ENCODE results near the gene OPA3.
A peak's percentile ranks its signal among the peaks of the same experiment; 100 is the strongest.

Gene OPA3

GRCh38 chr19:45500918-45501729, 83.5 kb downstream of the OPA3 start:
- DNase-seq, result no peak

GRCh38 chr19:45499196-45500180, 85.1 kb downstream of the OPA3 start:
- peak; percentile 72 for DNase-seq

- peak; percentile 77 for DNase-seq
Measured at GRCh38 chr19:45498411-45499195, 86.0 kb downstream of the OPA3 start, which contains the start of gene PPM1N. Gene PPM1N (plus strand): TSS chr19:45498443. CDS start chr19:45498473, 30 bp downstream.

GRCh38 chr19:45497791-45498190, 86.8 kb downstream of the OPA3 start:
- no peak for DNase-seq

GRCh38 chr19:45496349-45496953, 88.2 kb downstream of the OPA3 start:
- peak; percentile 63 for DNase-seq

GRCh38 chr19:45495178-45495577, 89.4 kb downstream of the OPA3 start:
- no peak for DNase-seq

GRCh38 chr19:45494261-45494916, 90.2 kb downstream of the OPA3 start:
- no peak for DNase-seq

GRCh38 chr19:45492627-45493470, 91.8 kb downstream of the OPA3 start:
- DNase-seq, result no peak

- DNase-seq, result no peak
Measured at GRCh38 chr19:45492137-45492626, 92.4 kb downstream of the OPA3 start.

- DNase-seq, result no peak
Measured at GRCh38 chr19:45489216-45489855, 95.3 kb downstream of the OPA3 start.

GRCh38 chr19:45488708-45489107, 95.9 kb downstream of the OPA3 start:
- no peak for DNase-seq

GRCh38 chr19:45485305-45486077, 99.1 kb downstream of the OPA3 start:
- peak; percentile 98 for DNase-seq

- no peak for DNase-seq
Measured at GRCh38 chr19:45484273-45484945, 100.2 kb downstream of the OPA3 start.

- no peak for DNase-seq
Measured at GRCh38 chr19:45483033-45483432, 101.6 kb downstream of the OPA3 start.

- peak; percentile 90 for DNase-seq
Measured at GRCh38 chr19:45478454-45479238, 106.0 kb downstream of the OPA3 start.

- peak; percentile 43 for DNase-seq
Measured at GRCh38 chr19:45477713-45478453, 106.7 kb downstream of the OPA3 start.

All from activated T-cell treated with anti-CD3 and anti-CD28 coated beads, Interleukin-2, amount 50 U/mL, for 1 hour (primary cell).